Purkinje cell (primary cell): ENCODE results near the gene LANCL3. TPM values are rescaled to one million over a fixed set of nuclear protein-coding genes. Genes with fewer than 3 reads are reported as not detected.

Experiments
- polyA plus RNA-seq: library from polyadenylated mRNA; unstranded; fragments of >200 nt; fragmentation: Nextera tagmentation; gene quantifications from 2 replicates; pipeline ENCODE4 v1.2.1, GENCODE V29; 2014

LANCL3 gene
- 0.22 and 0.29 TPM in 2 replicates for polyA plus RNA-seq

GRCh38 chrX:37571426-37572107, at the start of gene LANCL3:
Gene LANCL3, plus strand, starts transcription at chrX:37571661. Its CDS starts 210 bp downstream, at chrX:37571871.

GRCh38 chrX:37685381-37686359, 114.2 kb downstream of the LANCL3 start, which contains the start of gene XK:
Gene XK, plus strand, starts transcription at chrX:37685791. Its CDS starts 171 bp downstream, at chrX:37685962.

Other genes starting within 250 kb of the LANCL3 start
- 0.91 and 1.9 TPM in 2 replicates for gene PRRG1, start 222.3 kb upstream of the LANCL3 start, polyA plus RNA-seq
- 8.1 and 9.0 TPM in 2 replicates for gene XK, start 114.1 kb downstream of the LANCL3 start, polyA plus RNA-seq
- gene CYBB, start 208.4 kb downstream of the LANCL3 start, polyA plus RNA-seq = 0.08 TPM in 1 of 2 replicates, not detected in the other